SK-N-SH (cell line): Measurements from ENCODE around the gene COL15A1.

Source experiments
- CTCF ChIP-seq: fragments of 200-600 bp; sonication (generic); IDR thresholded peaks from 2 replicates; pipeline ENCODE4 v1.6.1; 2017; ENCODE audit warnings: antibody characterized with exemption, mild to moderate bottlenecking, moderate library complexity
- EP300 ChIP-seq, 2 experiments: IDR thresholded peaks; 2 replicates each; pipeline versions ENCODE4 v1.4.0 to v1.6.1; 2012; ENCODE audit warnings: borderline replicate concordance in 1 of 2, low read depth in 1 of 2, low read length in 1 of 2
- EZH2phosphoT487 ChIP-seq: fragments of 200-600 bp; sonication (generic); IDR thresholded peaks from 2 replicates; pipeline ENCODE4 v1.6.1; 2017; ENCODE audit warnings: low read depth, mixed run types, mild to moderate bottlenecking, antibody characterized with exemption, moderate library complexity, borderline replicate concordance
- FOSL2 ChIP-seq: IDR thresholded peaks from 2 replicates; pipeline ENCODE4 v1.4.0; 2012; ENCODE audit warnings: low read depth, mild to moderate bottlenecking, moderate library complexity, borderline replicate concordance
- FOXJ3 ChIP-seq: sonication (generic); formaldehyde crosslinking; IDR thresholded peaks from 2 replicates; pipeline ENCODE4 v1.5.1; 2020; ENCODE audit warnings: mild to moderate bottlenecking, missing genetic modification reagents
- GABPA ChIP-seq: IDR thresholded peaks from 2 replicates; pipeline ENCODE4 v1.4.0; 2012; ENCODE audit warnings: low read depth, mild to moderate bottlenecking
- JUND ChIP-seq: IDR thresholded peaks from 2 replicates; pipeline ENCODE4 v1.4.0; 2012
- MEF2A ChIP-seq: IDR thresholded peaks from 2 replicates; pipeline ENCODE4 v1.4.0; 2012; ENCODE audit warnings: low read depth, borderline replicate concordance
- RAD21 ChIP-seq: IDR thresholded peaks from 2 replicates; pipeline ENCODE4 v1.6.1; 2012; ENCODE audit warnings: mild to moderate bottlenecking, low read length
- SIN3A ChIP-seq: IDR thresholded peaks from 2 replicates; pipeline ENCODE4 v1.6.1; 2012; ENCODE audit warnings: low read depth, mild to moderate bottlenecking, low read length, moderate library complexity, borderline replicate concordance
- TAF1 ChIP-seq: IDR thresholded peaks from 2 replicates; pipeline ENCODE4 v1.6.1; 2012; ENCODE audit warnings: low read depth, mild to moderate bottlenecking, low read length, moderate library complexity, borderline replicate concordance
- YY1 ChIP-seq: IDR thresholded peaks from 2 replicates; pipeline ENCODE4 v1.4.0; 2012; ENCODE audit warnings: low read depth, mild to moderate bottlenecking
- TF ChIP-seq, protein P1 (sequence below): fragments of 150-350 bp; IDR thresholded peaks from 2 replicates; pipeline ENCODE4 v1.6.1; 2017; ENCODE audit warnings: antibody characterized with exemption, low read length, low read depth, borderline replicate concordance
- TF ChIP-seq, protein P2 (sequence below): IDR thresholded peaks from 2 replicates; pipeline ENCODE4 v1.4.0; 2012; ENCODE audit warnings: low read depth

GRCh38 chr9:99092643-99093491, 149.2 kb downstream of the COL15A1 start:
- TF ChIP-seq CTCF (no peak), MEF2A (no peak), SIN3A (no peak), EP300 (IDR thresholded peaks at IDR 0.05; ENCODE audit: borderline replicate concordance in 1 of 2, low read depth in 1 of 2, low read length in 1 of 2) (no peak), GABPA (no peak), JUND (no peak), TAF1 (no peak), YY1 (no peak), EZH2phosphoT487 (no peak), FOXJ3 (no peak), FOSL2 (no peak), RAD21 (no peak)
- TF ChIP-seq, protein P1, sequence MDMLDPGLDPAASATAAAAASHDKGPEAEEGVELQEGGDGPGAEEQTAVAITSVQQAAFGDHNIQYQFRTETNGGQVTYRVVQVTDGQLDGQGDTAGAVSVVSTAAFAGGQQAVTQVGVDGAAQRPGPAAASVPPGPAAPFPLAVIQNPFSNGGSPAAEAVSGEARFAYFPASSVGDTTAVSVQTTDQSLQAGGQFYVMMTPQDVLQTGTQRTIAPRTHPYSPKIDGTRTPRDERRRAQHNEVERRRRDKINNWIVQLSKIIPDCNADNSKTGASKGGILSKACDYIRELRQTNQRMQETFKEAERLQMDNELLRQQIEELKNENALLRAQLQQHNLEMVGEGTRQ = no peak
- TF ChIP-seq, protein P2, sequence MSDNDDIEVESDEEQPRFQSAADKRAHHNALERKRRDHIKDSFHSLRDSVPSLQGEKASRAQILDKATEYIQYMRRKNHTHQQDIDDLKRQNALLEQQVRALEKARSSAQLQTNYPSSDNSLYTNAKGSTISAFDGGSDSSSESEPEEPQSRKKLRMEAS = no peak
